SW480 (cell line): ENCODE data around the gene AMH.

Source experiments
- DNase-seq: peaks from one replicate; pipeline ENCODE4 v3.0.0-alpha.2; 2016; ENCODE audit warnings: low spot score

Gene AMH

GRCh38 chr19:2249880-2250765 lies 1.0 kb downstream of the AMH start:
- no peak for DNase-seq

GRCh38 chr19:2250766-2251105 lies 1.6 kb downstream of the AMH start:
- no peak for DNase-seq

- no peak for DNase-seq
These were observed 2.3 kb downstream of the AMH start for GRCh38 chr19:2251106-2252054.

GRCh38 chr19:2252055-2252796 lies 3.1 kb downstream of the AMH start:
- no peak for DNase-seq

- DNase-seq: no peak
These were observed 3.6 kb downstream of the AMH start for GRCh38 chr19:2252797-2253105.

GRCh38 chr19:2253106-2254063 lies 4.3 kb downstream of the AMH start:
- no peak for DNase-seq

- DNase-seq: no peak
These were observed 5.1 kb downstream of the AMH start for GRCh38 chr19:2254064-2254872.

- no peak for DNase-seq
These were observed 6.2 kb downstream of the AMH start for GRCh38 chr19:2255112-2255845.

- no peak for DNase-seq
These were observed 7.0 kb downstream of the AMH start, which contains the start of gene JSRP1 for GRCh38 chr19:2255982-2256685. TSS of gene JSRP1 (minus strand) at chr19:2256417. CDS start at chr19:2255314, 1,103 bp downstream.

GRCh38 chr19:2259336-2259735 lies 10.2 kb downstream of the AMH start:
- no peak for DNase-seq

GRCh38 chr19:2260341-2260805 lies 11.2 kb downstream of the AMH start:
- DNase-seq: peak; percentile 71

GRCh38 chr19:2261438-2262172 lies 12.5 kb downstream of the AMH start:
- no peak for DNase-seq

GRCh38 chr19:2266183-2266993 lies 17.3 kb downstream of the AMH start:
- DNase-seq: no peak

GRCh38 chr19:2268480-2268830 lies 19.3 kb downstream of the AMH start:
- DNase-seq: no peak

- no peak for DNase-seq
These were observed 19.7 kb downstream of the AMH start for GRCh38 chr19:2268861-2269243.

- DNase-seq: peak; percentile 90
These were observed 20.4 kb downstream of the AMH start for GRCh38 chr19:2269244-2270156.

GRCh38 chr19:2270157-2270422 lies 21.0 kb downstream of the AMH start:
- no peak for DNase-seq
